IMR-90 (cell line): ENCODE data around the gene C5orf15.

Experiments used
- CTCF ChIP-seq: conservative IDR thresholded peaks from 2 replicates; pipeline ENCODE4 v1.5.1; 2012; ENCODE audit warnings: mild to moderate bottlenecking, low read depth, low read length, improper control_type of control experiment
- FOS ChIP-seq: fragments of 150-350 bp; IDR thresholded peaks from 2 replicates; pipeline ENCODE4 v1.6.1; 2016; ENCODE audit warnings: low read depth, low read length
- TF ChIP-seq, protein P1 (sequence below): fragments of 150-350 bp; IDR thresholded peaks from 2 replicates; pipeline ENCODE4 v1.6.1; 2017; ENCODE audit warnings: mild to moderate bottlenecking, antibody characterized with exemption, low read length, low read depth

- no peak for TF ChIP-seq CTCF
- TF ChIP-seq, protein P1, sequence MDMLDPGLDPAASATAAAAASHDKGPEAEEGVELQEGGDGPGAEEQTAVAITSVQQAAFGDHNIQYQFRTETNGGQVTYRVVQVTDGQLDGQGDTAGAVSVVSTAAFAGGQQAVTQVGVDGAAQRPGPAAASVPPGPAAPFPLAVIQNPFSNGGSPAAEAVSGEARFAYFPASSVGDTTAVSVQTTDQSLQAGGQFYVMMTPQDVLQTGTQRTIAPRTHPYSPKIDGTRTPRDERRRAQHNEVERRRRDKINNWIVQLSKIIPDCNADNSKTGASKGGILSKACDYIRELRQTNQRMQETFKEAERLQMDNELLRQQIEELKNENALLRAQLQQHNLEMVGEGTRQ: no peak
- TF ChIP-seq FOS: no peak
These were observed 10.8 kb downstream of the C5orf15 start for GRCh38 chr5:133957591-133957990.
